Adrenal gland (tissue), 5 donors: ENCODE measurements around the gene SAAL1.

Experiments
- POLR2A ChIP-seq, 2 donors: fragments of 450-650 bp; IDR thresholded peaks; one replicate each; pipeline ENCODE4 v1.6.1; 2017; ENCODE audit warnings: antibody characterized with exemption in 2 of 2, mild to moderate bottlenecking in 2 of 2, moderate library complexity in 1 of 2
- TF ChIP-seq, protein P1 (sequence below), 6 experiments: fragments of 450-650 bp in 4 of 6; fragments of 200-600 bp in 2 of 6; sonication (generic) in 1 of 6; IDR thresholded peaks; 1 replicate in 5 of 6; 2 replicates in 1 of 6; pipeline versions ENCODE4 v1.5.1 to v1.8.0; 2016 to 2021; ENCODE audit warnings: antibody characterized with exemption in 6 of 6, mild to moderate bottlenecking in 2 of 6, moderate library complexity in 1 of 6
- donor health status: DM: no; HTN: no; CAD: no.

- TF ChIP-seq, protein P1, sequence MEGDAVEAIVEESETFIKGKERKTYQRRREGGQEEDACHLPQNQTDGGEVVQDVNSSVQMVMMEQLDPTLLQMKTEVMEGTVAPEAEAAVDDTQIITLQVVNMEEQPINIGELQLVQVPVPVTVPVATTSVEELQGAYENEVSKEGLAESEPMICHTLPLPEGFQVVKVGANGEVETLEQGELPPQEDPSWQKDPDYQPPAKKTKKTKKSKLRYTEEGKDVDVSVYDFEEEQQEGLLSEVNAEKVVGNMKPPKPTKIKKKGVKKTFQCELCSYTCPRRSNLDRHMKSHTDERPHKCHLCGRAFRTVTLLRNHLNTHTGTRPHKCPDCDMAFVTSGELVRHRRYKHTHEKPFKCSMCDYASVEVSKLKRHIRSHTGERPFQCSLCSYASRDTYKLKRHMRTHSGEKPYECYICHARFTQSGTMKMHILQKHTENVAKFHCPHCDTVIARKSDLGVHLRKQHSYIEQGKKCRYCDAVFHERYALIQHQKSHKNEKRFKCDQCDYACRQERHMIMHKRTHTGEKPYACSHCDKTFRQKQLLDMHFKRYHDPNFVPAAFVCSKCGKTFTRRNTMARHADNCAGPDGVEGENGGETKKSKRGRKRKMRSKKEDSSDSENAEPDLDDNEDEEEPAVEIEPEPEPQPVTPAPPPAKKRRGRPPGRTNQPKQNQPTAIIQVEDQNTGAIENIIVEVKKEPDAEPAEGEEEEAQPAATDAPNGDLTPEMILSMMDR (IDR thresholded peaks at IDR 0.05) = no peak
- no peak for TF ChIP-seq POLR2A (IDR thresholded peaks at IDR 0.05)
Measured at GRCh38 chr11:18088366-18088765, 17.5 kb downstream of the SAAL1 start.
